MV-4-11 (cell line): Measurements from ENCODE around the gene SCAPER.
"Not testable (repeated sequence)": the region's sequence is repeated elsewhere in the genome, so short reads cannot be mapped to it uniquely, and the experiment has no call there.

Experiments used
- DNase-seq: peaks from one replicate; lab custom pipeline; 2025; lab: John Stamatoyannopoulos, UW

Gene SCAPER

GRCh38 chr15:76313175-76313567 is 592.0 kb downstream of the SCAPER start:
- not testable (repeated sequence) for DNase-seq

DNA sequence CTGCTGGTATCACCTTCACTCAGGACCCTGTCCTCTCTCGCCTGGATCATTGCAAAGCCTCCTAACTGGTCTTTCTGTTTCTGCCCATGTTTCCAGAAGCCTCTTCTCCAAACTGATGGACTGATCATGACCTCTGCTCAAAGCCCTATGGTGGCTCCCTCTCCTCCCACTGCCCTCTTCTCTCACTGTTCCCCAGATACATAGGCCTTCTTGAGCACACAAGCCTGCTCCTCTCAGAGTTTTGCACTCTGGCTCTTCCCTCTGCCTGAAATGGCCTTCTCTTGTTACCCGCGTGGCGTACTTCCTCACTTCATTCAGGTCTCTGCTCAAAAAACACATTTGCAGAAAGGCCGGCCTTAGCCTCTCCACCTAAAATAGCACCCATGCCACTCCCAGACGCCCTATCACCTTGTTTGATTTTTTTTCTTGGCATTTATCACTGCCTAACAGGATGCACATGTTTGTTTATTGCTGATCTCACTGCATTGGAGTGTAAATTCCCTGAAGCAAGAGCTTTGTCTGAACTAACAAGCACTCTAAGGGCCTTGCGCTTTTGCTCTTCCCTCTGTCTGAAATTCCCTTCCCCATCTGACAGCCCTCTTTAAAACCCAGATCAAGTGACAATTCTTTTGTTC is 592.5 kb downstream of the SCAPER start:
- DNase-seq: no peak

DNA sequence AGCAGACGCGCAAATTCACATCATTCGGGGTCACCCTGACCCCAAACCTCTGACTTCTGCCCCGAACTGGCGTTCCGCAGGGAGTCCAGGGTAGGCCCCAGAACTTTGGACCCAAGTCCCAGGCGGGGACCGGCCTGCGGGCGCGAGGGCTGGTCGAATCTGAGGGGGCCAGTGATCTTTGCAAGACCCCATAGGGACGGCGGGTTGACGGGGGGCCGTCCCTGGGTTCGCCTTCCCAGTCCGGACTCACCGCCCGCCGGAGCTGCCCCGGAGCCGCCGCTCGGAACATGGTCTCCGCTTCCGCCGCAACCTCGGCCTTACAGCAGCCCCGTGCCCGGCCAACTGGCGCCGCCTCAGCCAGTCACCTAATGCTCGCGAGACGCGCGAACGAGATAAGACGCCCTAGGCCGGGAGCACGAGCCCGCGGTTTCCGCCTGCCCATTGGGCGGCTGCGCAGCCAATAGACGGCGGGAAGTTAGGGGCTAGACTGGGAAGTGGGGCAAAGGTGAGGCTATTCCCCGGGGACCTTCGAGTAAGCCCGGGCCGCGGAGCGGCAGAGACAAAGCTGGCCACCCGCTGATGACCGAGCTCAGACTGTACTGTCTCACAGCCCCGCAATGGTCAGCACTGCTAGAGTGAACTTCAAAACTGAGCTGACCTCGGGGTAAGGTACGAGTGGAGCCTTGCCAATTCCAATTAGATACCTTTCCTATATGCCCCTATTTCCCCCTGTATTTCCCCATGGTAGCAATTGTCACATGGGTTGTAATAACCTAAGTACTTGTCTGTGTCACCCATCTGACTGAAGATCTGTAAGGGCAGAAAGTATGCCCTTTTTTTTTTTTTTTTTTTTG is 593.8 kb downstream of the SCAPER start, which contains the start of gene ETFA:
Gene ETFA, minus strand, starts transcription at position 370 of the 854 bp plus-strand sequence. Its CDS starts 81 bp downstream, at position 289.
- peak; percentile 96 for DNase-seq

- peak; percentile 29 for DNase-seq
These were observed 594.6 kb downstream of the SCAPER start for GRCh38 chr15:76310475-76311099.

DNA sequence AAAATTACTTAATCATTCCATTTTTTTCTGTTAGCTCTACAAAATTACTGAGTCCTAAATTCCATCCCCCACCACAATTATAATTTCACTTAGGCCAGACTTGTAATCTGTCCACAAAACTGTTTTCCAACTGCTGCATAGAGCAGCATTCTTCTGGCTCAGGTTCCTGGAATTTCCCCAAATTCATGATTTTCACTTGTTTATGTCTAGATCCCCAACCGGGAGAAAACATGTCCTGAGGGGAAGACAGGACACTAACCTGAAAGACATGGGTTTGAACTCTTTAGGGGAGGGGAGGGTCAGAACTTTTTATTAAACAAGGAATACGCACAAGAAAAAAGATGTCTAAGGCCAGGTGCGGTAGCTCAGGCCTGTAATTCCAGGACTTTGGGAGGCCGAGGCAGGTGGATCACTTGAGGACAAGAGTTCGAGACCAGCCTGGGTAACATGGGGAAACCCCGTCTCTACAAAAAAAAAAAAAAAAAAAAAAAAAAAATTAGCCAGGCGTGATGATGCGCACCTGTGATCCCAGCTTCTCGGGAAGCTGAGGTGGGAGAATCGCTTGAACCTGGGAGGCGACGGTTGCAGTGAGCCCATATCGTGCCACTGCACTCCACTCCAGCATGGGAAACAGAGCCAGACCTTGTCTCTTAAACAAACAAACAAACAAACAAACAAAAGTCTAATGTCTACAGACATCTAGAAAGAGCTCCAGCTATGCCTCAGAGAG is 595.4 kb downstream of the SCAPER start:
- no peak for DNase-seq

DNA sequence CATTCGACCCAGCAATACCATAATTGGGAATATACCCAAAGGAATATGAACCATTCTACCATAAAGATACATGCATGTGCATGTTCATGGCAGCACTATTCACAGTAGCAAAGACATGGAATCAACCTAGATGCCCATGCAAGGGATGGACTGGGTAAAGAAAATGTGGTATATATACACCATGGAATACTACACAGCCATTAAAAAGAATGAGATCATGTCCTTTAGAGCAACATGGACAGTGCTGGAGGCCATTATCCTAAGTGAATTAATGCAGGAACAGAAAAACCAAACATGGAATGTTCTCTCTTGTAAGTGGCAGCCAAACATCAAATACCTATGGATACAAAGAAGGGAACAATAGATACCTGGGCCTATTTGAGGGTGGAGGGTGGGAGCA is 601.2 kb downstream of the SCAPER start:
- DNase-seq: no peak

- DNase-seq: peak; percentile 68
These were observed 605.4 kb downstream of the SCAPER start for GRCh38 chr15:76299786-76300185.

GRCh38 chr15:76298986-76299385 is 606.2 kb downstream of the SCAPER start:
- DNase-seq: no peak

- not testable (repeated sequence) for DNase-seq
These were observed 607.2 kb downstream of the SCAPER start for GRCh38 chr15:76297951-76298350.
